D721Med (cell line): ENCODE measurements around the gene ELSPBP1.
"Not testable (repeated sequence)": the region's sequence is repeated elsewhere in the genome, so short reads cannot be mapped to it uniquely, and the experiment has no call there.

Experiments
- DNase-seq: peaks from one replicate; pipeline ENCODE4 v3.0.0; 2011; ENCODE audit warnings: low spot score; ENCODE audit not compliant: insufficient read length
- FAIRE-seq: peaks from 2 replicates; lab custom pipeline; 2011; peaks lifted over from hg19 to GRCh38; lab: Jason Lieb, UNC
- CTCF ChIP-seq: IDR thresholded peaks from 2 replicates; pipeline ENCODE4 v1.5.1; 2012; ENCODE audit warnings: mild to moderate bottlenecking, control low read depth; ENCODE audit not compliant: insufficient read depth; ENCODE audit errors: missing control alignments

Gene ELSPBP1

GRCh38 chr19:48059331-48059730 is 64.9 kb downstream of the ELSPBP1 start:
- FAIRE-seq (no peak), DNase-seq (no peak)
- no peak for TF ChIP-seq CTCF

GRCh38 chr19:48060381-48060780 is 65.9 kb downstream of the ELSPBP1 start:
- TF ChIP-seq CTCF, result no peak
- DNase-seq (no peak), FAIRE-seq (no peak)

DNA sequence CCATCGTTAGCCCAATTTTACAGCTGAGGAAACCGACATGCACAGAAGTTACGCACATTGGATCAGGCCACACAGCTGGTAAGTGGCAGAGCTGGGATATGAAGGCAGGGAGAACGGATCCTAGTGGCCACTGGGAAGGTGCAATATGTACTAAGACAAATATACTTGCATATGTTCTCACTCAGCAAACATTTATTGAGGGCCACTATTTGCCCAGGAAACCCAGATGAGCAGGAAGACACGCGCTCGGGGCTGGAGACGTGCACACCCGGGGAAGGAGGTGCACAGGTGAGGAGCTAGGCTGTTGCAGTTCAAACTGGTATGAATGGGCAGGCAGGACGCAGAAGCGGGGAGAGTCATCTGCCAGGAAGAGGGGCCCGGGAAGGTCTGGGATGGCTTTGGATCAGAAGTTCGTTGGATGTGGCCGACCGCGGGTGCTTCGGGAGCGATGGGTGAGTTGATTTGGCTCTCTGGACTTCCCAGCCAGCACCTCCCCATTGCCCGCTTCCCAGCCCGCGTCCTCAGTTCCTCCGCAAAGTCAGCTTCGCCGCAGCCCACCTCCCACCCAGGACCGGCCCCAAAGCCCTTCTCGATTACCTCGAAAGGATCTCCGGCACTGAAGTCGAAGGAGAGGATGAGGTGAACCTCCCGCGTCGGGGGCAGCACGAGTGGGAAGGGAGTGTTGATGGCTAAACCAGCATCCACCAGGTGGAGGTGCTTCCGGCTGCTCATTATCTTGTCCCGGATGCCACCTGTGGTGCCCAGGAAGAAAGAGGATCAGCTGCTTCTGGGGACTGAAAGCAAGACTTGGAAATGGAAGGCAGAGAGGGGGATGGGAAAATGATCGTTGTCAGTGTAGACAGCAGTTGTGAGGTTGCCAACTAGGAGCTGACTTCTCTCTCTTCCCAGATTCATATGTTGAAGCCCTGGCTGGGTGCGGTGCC is 67.2 kb downstream of the ELSPBP1 start:
- no peak for TF ChIP-seq CTCF
- DNase-seq, result no peak
- FAIRE-seq, result no peak

DNA sequence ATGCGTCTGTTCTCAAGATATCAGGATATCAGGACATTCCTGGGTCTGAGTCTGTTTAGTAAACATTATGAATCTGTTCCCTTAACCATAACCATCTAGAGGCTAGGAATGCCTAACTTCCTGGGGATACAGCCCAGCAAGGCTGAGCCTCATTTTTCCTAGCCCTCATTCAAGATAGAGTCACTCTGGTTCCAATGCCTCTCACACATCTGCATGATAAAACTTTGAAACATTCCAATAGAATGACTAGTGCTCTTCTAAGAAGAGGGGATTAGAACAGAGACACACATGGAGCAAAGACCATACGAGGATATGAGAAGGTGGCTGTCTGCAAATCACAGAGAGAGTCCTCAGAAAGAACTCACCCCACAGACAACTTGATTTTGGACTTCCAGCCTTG is 70.1 kb downstream of the ELSPBP1 start:
- FAIRE-seq, result no peak
- no peak for TF ChIP-seq CTCF
- no peak for DNase-seq

DNA sequence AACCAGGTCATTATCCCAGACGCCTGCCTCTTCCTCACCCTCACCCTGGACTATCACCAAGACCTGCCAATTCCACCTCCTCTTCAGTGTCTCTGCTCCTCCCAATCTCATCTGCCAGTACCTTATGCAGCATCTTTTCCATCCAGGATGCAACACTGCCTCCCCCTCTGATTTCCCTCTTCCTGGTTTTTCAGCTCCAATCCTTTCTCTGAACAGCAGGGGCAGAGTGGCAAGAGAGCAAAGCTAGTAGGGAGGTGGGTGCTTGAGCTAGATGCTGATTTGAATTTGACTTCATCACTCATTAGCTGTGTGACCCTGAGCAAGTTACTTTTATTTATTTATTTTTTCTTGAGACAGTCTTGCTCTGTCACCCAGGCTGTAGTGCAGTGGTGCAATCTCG is 75.0 kb downstream of the ELSPBP1 start:
- no peak for FAIRE-seq
- no peak for TF ChIP-seq CTCF

GRCh38 chr19:48070177-48070769 is 75.8 kb downstream of the ELSPBP1 start:
- FAIRE-seq, DNase-seq: not testable (repeated sequence)

More for the DNA sequence above, 75.0 kb downstream of the ELSPBP1 start:
- no peak for DNase-seq
